IPS DF 4.7 (cell line): ENCODE data around the gene PITX1.
"Not testable (repeated sequence)": the region's sequence is repeated elsewhere in the genome, so short reads cannot be mapped to it uniquely, and the experiment has no call there.

ENCODE experiments used
- DNase-seq: peaks from one replicate; pipeline ENCODE4 v3.0.0-alpha.2; 2013; ENCODE audit warnings: low spot score; ENCODE audit errors: extremely low read depth

PITX1 gene

GRCh38 chr5:135010502-135011354, 23.3 kb downstream of the PITX1 start:
- DNase-seq, result no peak

DNA sequence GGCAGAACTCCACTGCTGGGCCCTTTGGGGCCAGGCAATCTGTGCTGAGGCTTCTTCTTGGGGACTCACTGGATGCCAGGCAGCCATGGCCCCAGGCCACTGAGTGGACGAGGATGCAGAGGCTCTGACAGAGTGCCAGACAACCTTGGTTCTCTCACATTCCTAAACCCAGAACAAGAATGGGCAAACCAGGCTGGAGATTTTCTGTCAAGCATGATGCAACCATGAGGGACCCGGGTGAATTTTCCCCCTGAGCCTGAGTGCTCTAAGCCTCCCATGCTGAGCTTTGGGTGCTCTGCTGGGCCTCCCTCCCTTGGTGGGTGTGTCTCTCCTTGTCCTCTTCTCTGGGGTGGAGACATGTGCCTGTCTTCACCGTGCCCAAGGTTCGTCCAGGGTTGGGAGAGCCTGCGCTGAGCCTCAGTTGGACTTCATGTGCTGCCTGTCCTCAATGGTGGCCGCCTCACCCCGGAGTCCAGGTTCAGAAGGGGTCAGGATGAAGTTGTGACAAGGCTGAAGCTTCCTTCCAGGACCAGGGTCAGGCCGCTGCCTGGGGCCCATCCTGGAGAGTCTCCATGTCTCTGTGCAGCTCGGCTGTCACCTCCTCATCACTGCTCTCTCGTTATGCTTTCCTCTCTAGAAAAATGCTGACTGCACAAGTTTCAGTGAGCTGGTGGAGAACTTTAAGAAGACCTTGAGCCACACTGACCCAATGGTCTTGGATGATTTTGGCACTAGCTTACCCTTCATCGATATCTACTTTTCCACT, 24.1 kb downstream of the PITX1 start:
- DNase-seq, result no peak

DNA sequence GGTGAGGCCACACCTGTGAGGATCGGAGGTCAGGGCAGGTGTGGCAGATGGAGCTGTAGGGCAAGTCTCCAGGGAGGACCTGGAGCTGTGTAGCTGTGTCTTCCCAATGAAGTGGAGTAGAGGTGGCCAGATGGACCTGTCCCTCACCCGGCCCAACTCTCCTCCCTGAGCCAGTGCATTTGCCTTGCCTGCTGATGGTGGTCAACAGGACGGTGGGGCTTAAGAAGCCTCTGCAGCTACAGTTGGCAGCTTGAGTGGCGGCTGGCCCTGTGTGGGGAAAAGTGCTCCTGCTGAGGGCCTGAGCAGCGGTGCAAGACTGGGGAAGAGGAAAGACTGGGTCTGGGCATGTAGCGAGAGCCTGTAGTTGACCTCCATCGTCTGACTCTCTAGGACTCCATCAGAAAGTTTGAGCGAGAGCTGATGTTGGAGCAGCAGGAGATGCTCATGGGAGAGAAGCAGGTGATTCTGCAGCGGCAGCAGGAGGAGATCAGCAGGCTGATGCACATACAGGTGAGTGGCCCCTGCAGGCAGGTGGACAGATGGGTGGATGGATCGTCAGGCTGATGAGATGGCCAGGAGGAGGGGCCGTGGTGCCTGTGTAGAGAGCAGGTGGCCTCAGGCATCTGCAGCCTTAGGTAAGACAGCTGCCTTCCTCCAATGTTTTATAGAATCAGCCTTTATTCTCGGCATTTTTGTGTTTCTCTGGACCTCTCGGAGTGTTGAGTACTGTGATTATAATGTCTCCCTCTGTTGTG, 24.9 kb downstream of the PITX1 start:
- DNase-seq, result no peak

DNA sequence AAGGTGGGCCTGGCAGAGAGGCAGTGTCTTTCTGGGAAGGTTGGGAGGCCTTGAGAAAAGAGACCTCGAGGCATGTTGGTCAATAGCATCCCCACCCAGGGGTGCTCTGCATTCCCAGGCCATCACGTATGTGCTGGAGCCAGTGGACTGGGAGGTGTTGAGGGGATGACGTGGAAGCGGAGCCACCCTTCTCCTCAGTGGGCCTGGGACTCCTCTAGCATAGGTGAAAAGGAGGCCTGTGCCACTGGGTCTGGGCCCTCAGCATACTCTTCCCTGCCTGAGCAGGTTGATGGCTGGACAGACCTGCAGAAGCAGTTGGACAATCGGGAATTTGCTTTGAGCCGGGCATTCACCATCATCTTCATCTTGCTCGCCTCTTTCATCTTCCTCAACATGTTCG, 25.5 kb downstream of the PITX1 start:
- DNase-seq, result no peak

- no peak for DNase-seq
Observed at GRCh38 chr5:135007749-135008363, 26.2 kb downstream of the PITX1 start.

- DNase-seq, result no peak
Observed at GRCh38 chr5:135007305-135007704, 26.7 kb downstream of the PITX1 start.

- no peak for DNase-seq
Observed at GRCh38 chr5:135005076-135005475, 29.0 kb downstream of the PITX1 start.

DNA sequence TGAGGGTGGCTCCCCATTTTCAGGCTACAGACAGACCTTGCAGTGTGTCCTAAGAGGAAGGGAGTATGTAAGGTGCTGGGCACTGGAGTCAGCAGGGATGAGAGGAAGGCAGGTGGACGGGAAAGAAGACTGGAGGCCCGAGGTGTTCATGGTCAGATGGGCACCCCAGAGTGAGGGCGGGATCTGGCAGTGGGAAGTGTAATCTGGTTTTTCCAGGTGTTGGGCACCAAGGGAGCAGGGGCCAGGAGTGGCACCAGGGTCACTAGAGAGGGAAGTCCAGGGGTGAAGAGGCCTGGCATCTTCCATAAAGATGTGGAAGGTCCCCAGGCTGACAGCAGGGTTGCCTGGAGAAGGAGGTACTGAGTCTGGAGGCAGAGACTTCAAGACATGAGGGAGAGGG, 29.7 kb downstream of the PITX1 start:
- DNase-seq, result no peak

- not testable (repeated sequence) for DNase-seq
Observed at GRCh38 chr5:134998068-134998467, 36.0 kb downstream of the PITX1 start.

GRCh38 chr5:134997015-134997414, 37.0 kb downstream of the PITX1 start:
- DNase-seq, result no peak

DNA sequence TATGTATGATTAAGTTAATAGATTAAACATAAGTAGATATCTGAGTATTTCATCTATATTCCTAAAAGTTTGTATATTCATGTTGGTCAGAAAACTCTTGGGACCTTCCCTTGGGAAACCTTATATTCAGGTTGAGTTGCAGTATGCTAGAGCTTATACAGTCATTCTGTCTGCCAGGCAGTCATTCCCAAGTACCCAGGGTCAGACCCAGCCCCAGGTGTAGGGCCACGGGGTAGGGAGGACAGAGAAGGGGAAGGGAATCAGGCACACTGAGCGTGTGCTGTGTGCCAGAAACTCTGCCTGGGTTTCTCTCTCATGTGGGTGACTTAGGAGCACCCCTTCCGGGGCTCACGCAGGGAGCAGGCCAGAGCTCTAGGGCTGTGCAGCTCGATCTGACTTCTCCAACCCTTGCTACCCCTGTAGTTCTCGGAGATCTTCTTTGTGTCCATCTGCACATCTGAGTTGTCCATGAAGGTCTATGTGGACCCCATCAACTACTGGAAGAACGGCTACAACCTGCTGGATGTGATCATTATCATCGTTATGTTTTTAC, 38.1 kb downstream of the PITX1 start:
- DNase-seq, result no peak

DNA sequence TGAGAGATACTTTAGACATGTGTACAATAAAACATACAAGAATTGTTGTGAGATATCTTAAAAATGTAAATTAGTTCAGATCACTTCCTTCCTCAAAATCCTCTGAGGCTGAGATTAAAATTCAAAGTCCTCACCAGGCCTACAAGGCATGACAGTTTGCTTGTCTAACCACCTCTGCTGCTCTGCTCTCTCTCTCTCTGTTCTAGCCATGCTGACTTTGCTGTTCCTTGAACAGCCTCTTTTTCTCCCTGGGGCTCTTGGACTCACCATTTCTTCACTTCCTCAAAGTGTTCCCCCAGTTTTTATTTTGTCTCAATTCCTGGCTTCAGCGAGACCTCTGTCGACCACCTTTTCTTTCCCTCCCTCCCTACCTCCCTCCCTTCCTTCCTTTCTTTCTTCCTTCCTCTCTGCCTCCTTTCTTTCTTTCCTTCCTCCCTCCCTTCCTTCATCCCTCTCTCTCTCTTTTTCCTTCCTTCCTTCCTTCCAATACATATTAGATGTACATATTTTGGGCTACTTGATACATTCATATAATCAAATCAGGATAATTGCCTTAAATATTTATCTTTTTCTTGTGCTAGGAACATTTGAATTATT, 39.4 kb downstream of the PITX1 start:
- DNase-seq, result no peak

DNA sequence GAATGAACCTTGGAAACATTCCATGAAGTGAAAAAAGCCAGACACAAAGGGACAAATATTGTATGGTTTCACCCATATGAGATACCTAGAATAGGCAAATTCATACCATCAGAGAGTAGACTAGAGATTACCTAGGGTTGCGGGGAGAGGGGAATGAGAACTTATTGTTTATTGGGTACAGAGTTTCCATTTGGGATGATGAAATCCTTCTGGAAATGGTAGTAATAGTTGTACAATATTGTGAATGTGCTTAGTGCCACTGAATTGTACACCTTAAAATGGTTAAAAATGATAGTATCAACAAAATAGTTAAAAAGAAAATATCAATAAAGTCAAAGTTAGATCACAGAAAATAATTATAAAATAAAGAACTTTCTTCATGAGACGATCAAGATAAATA, 40.9 kb downstream of the PITX1 start:
- no peak for DNase-seq

- DNase-seq, result no peak
Observed at GRCh38 chr5:134992148-134992547, 41.9 kb downstream of the PITX1 start.

- not testable (repeated sequence) for DNase-seq
Observed at GRCh38 chr5:134990183-134990582, 43.8 kb downstream of the PITX1 start.

GRCh38 chr5:134989266-134989830, 44.7 kb downstream of the PITX1 start:
- DNase-seq, result no peak

DNA sequence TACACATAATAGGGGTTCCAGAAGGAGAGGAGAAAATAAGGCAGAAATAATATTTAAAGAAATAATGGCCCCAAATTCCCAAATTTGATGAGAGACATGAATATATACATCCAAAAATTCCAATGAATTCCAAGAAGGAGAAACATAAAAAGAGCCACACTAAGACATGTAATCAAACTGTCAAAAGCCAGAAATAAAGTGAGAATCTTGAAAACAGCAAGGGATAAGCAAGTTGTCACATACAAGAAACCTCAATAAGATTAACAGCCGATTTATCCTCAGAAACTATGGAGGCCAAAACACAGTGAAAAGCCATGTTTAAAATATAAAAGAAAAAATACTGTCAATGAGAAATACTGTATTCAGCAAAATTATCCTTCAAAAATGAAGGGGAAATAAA, 51.8 kb downstream of the PITX1 start:
- DNase-seq, result no peak

GRCh38 chr5:134979416-134979815, 54.6 kb downstream of the PITX1 start:
- no peak for DNase-seq
